ENCODE data around the gene PRKRA. TPM values are rescaled to one million over a fixed set of nuclear protein-coding genes. Genes with fewer than 3 reads are reported as not detected.
"Not testable (repeated sequence)": the region's sequence is repeated elsewhere in the genome, so short reads cannot be mapped to it uniquely, and the experiment has no call there.

The PRKRA gene
- total RNA-seq, 6 experiments from 2014 or later, result 11.2 to 20.5 (median 14.4) TPM

- H3K4me3 ChIP-seq, result no peak overlapping the region
- TF ChIP-seq, protein P1, sequence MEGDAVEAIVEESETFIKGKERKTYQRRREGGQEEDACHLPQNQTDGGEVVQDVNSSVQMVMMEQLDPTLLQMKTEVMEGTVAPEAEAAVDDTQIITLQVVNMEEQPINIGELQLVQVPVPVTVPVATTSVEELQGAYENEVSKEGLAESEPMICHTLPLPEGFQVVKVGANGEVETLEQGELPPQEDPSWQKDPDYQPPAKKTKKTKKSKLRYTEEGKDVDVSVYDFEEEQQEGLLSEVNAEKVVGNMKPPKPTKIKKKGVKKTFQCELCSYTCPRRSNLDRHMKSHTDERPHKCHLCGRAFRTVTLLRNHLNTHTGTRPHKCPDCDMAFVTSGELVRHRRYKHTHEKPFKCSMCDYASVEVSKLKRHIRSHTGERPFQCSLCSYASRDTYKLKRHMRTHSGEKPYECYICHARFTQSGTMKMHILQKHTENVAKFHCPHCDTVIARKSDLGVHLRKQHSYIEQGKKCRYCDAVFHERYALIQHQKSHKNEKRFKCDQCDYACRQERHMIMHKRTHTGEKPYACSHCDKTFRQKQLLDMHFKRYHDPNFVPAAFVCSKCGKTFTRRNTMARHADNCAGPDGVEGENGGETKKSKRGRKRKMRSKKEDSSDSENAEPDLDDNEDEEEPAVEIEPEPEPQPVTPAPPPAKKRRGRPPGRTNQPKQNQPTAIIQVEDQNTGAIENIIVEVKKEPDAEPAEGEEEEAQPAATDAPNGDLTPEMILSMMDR (IDR thresholded peaks at IDR 0.05), result no peak
- TF ChIP-seq POLR2A (IDR thresholded peaks at IDR 0.05), result no peak
- no peaks in the 10 kb centered on the region for H3K9me3 ChIP-seq
- no peak for ATAC-seq
- intact Hi-C loops (cut with DNase I), result no loop called here
- 75% methylated on average over 1 of the region's 4 CpGs for WGBS (ENCODE audit: insufficient coverage, low coverage, low lambda C conversion rate, missing lambda C conversion rate)
- H3K27me3 ChIP-seq, result no peaks in the 10 kb centered on the region
- H3K4me1 ChIP-seq, result peaks cover 0 to 20% (median 5%) of the 10 kb centered on the region in 4 donors
- no peak overlapping the region for H3K27ac ChIP-seq
- H3K36me3 ChIP-seq, result no peaks in the 10 kb centered on the region
- no peak for DNase-seq
Measured at GRCh38 chr2:178473931-178474330, 23.0 kb upstream of the PRKRA start.

DNA sequence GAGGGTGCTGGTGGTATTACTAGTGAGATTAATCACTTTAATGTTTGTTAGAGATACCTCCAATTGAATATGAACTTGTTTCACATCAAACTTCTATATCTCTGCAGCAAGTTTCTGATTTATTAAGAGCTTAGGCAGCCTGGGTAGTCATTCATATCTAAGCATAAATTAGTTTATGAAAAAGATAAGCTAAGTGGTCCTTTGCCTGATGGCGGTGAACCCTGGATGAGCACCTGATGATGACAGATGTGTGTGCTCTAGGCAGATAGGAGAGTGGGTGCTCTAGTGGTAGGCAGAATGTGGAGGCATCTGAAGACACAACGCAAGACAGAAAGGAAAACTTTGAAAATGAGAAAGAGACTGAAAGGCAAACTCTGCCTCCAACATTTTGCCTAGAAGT, 22.4 kb upstream of the PRKRA start:
- ATAC-seq, result no peak
- H3K9me3 ChIP-seq, result no peaks in the 10 kb centered on the region
- H3K27me3 ChIP-seq, result no peaks in the 10 kb centered on the region
- no peak overlapping the region for H3K27ac ChIP-seq
- intact Hi-C loops (cut with DNase I), result no loop called here
- no peak for TF ChIP-seq POLR2A (IDR thresholded peaks at IDR 0.05)
- TF ChIP-seq, protein P1 (IDR thresholded peaks at IDR 0.05), result no peak
- no peak overlapping the region for H3K4me3 ChIP-seq
- no peak for DNase-seq
- WGBS (ENCODE audit: insufficient coverage, low coverage, low lambda C conversion rate, missing lambda C conversion rate), result 100% methylated on average over 2 of the region's 2 CpGs
- H3K36me3 ChIP-seq, result no peaks in the 10 kb centered on the region
- H3K4me1 ChIP-seq, result peaks cover 0 to 25% (median 8%) of the 10 kb centered on the region in 4 donors

DNA sequence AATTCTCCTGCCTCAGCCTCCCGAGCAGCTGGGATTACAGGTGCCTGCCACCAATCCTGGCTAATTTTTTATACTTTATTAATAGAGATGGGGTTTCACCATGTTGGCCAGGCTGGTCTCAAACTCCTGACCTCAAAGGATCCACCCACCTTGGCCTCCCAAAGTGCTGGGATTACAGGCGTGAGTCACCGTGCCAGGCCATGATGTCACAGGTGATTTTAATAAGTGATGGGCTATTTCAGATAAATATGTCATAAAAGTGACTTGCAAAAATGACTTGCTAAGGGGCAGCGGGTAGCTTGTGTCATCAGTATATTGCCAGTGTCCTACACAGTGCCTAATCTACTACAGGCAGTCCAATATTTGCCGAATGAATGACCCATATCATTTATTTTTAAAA, 20.3 kb upstream of the PRKRA start:
- H3K4me3 ChIP-seq, ATAC-seq: not testable (repeated sequence)
- 97% methylated on average over 5 of the region's 5 CpGs for WGBS (ENCODE audit: insufficient coverage, low coverage, low lambda C conversion rate, missing lambda C conversion rate)

GRCh38 chr2:178469219-178469849, 18.4 kb upstream of the PRKRA start:
- Histone ChIP-seq H3K36me3 (no peaks in the 10 kb centered on the region), H3K4me3 (peak overlapping the region in 1 of 3 donors; percentile 5), H3K27ac (peak overlapping the region in 2 of 3 donors; percentile 35 to 66), H3K27me3 (no peaks in the 10 kb centered on the region), H3K9me3 (no peaks in the 10 kb centered on the region), H3K4me1 (peaks cover 0 to 15% (median 5%) of the 10 kb centered on the region in 4 donors)
- ATAC-seq (peak; percentile 87 to 96 (median 94)), DNase-seq (no peak)
- intact Hi-C loops (cut with DNase I), result no loop called here
- WGBS (ENCODE audit: insufficient coverage, low coverage, low lambda C conversion rate, missing lambda C conversion rate), result 33% methylated on average over 7 of the region's 7 CpGs
- TF ChIP-seq, protein P1 (IDR thresholded peaks at IDR 0.05), result no peak
- TF ChIP-seq POLR2A (IDR thresholded peaks at IDR 0.05), result no peak

More for the DNA sequence above, 20.3 kb upstream of the PRKRA start:
- H3K4me1 ChIP-seq, result peaks cover 0 to 15% (median 5%) of the 10 kb centered on the region in 4 donors
- intact Hi-C loops (cut with DNase I); DNase-seq; H3K27me3 ChIP-seq; H3K36me3 ChIP-seq; H3K27ac ChIP-seq; H3K9me3 ChIP-seq: not testable (repeated sequence)

DNA sequence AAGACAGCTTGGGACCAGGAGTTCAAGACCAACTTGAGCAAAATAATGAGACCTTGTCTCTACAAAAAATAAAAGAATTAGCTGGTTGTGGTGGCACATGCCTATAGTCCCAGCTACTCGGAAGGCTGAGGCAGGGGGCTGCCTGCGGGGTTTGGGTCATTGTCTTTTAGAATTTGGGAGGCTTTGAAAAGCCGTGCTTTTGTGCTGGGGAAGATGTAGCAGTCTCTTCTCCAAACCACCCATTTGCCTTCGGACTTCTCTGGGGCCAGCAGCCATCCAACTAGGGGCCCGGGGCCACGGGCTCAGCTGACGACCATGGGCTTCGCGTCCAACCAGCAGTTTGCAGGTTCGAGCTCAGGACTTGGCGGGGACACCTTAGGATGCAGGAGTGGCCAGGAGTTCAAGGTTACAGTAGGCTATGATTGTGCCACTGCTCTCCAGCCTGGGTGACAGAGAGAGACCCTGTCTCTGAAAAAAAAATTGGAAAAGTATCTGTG, 6.5 kb upstream of the PRKRA start:
- ATAC-seq (no peak), DNase-seq (no peak)
- H3K36me3 ChIP-seq, result no peaks in the 10 kb centered on the region
- H3K4me3 ChIP-seq, result no peak overlapping the region
- intact Hi-C loops (cut with DNase I), result no loop called here
- H3K27ac ChIP-seq, result no peak overlapping the region
- H3K27me3 ChIP-seq, result no peaks in the 10 kb centered on the region
- TF ChIP-seq POLR2A (IDR thresholded peaks at IDR 0.05), result no peak
- TF ChIP-seq, protein P1 (IDR thresholded peaks at IDR 0.05), result no peak
- no peaks in the 10 kb centered on the region for H3K4me1 ChIP-seq
- 93% methylated on average over 3 of the region's 11 CpGs for WGBS (ENCODE audit: insufficient coverage, low coverage, low lambda C conversion rate, missing lambda C conversion rate)
- H3K9me3 ChIP-seq, result no peaks in the 10 kb centered on the region
